ENCODE results near the gene MOB3C. TPM values are rescaled to one million over a fixed set of nuclear protein-coding genes. Genes with fewer than 3 reads are reported as not detected.

The MOB3C gene
- total RNA-seq, 6 experiments from 2014 or later: 2.6 to 6.3 (median 5.7) TPM

DNA sequence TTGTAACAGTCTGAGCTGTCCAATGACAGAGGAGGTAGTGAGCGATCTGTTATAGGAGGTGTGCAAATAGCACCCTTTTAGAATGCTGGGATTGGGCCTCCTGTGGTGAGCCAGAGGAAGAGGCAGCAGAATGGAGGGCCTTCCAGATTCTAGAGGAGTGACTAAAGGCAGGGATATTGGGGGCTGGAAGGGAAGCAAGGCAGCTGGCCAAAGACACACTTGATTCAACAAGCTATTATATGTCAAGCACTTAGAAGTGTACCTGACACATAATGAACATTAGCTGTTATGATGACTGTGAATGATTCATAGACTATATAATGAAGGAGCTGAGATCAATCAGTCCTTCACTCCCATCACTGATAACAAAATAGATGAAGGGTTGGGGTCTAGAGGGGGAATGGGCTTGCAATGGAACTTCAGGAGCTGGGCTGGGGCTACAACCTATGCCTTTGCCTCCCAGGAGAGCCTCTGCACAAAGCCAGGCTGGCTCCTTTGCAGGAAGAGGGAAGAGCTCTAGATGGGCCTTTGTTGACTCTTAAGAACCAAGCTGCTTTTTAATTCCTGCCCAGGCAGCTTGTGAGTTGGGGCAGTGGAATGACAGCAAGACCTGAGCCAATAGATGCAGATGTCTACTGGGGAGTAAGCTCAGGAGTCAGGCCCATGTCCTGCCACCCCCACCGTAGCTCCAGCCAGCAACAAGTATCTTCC lies 10.2 kb downstream of the MOB3C start:
- no peak for DNase-seq
- WGBS (ENCODE audit: insufficient coverage, low coverage, low lambda C conversion rate, missing lambda C conversion rate): 94% methylated on average over 1 of the region's 2 CpGs
- intact Hi-C loops (cut with DNase I): no loop called here
- ATAC-seq: no peak
- Histone ChIP-seq H3K4me3 (no peak overlapping the region), H3K27ac (no peak overlapping the region), H3K4me1 (peaks cover 0 to 14% (median 2%) of the 10 kb centered on the region in 4 donors), H3K27me3 (no peaks in the 10 kb centered on the region), H3K9me3 (no peaks in the 10 kb centered on the region), H3K36me3 (peaks cover 0 to 16% (median 4%) of the 10 kb centered on the region in 4 donors)
- TF ChIP-seq POLR2A (IDR thresholded peaks at IDR 0.05): no peak
- TF ChIP-seq, protein P1, sequence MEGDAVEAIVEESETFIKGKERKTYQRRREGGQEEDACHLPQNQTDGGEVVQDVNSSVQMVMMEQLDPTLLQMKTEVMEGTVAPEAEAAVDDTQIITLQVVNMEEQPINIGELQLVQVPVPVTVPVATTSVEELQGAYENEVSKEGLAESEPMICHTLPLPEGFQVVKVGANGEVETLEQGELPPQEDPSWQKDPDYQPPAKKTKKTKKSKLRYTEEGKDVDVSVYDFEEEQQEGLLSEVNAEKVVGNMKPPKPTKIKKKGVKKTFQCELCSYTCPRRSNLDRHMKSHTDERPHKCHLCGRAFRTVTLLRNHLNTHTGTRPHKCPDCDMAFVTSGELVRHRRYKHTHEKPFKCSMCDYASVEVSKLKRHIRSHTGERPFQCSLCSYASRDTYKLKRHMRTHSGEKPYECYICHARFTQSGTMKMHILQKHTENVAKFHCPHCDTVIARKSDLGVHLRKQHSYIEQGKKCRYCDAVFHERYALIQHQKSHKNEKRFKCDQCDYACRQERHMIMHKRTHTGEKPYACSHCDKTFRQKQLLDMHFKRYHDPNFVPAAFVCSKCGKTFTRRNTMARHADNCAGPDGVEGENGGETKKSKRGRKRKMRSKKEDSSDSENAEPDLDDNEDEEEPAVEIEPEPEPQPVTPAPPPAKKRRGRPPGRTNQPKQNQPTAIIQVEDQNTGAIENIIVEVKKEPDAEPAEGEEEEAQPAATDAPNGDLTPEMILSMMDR (IDR thresholded peaks at IDR 0.05): no peak

DNA sequence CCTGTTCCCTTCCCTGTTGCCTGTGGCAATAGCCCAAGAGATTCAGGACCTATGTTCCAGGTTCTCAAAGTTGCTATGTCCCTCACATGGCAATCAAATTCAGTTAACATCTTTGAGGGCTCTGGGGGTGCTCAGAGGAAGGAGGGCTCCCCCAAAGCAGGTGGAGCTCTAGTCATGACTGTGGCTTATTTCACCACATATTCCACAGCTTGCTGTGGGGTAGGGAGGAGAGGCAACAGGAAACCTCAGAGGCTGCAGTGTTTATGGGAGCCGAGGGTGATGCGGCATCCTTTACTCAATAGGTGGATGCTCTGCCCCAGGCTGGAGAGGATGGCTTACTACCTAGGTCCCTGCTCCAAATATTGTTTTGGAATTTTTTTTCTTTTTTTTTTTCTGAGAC lies 11.4 kb downstream of the MOB3C start:
- intact Hi-C loops (cut with DNase I): no loop called here
- DNase-seq (no peak), ATAC-seq (no peak)
- TF ChIP-seq, protein P1 (IDR thresholded peaks at IDR 0.05): no peak
- TF ChIP-seq POLR2A (IDR thresholded peaks at IDR 0.05): no peak
- Histone ChIP-seq H3K27me3 (no peaks in the 10 kb centered on the region), H3K27ac (no peak overlapping the region), H3K9me3 (no peaks in the 10 kb centered on the region), H3K36me3 (peaks cover 0 to 9% (median 4%) of the 10 kb centered on the region in 4 donors), H3K4me3 (no peak overlapping the region), H3K4me1 (peaks cover 0 to 14% (median 2%) of the 10 kb centered on the region in 4 donors)
- WGBS (ENCODE audit: insufficient coverage, low coverage, low lambda C conversion rate, missing lambda C conversion rate): 50% methylated on average over 2 of the region's 2 CpGs

DNA sequence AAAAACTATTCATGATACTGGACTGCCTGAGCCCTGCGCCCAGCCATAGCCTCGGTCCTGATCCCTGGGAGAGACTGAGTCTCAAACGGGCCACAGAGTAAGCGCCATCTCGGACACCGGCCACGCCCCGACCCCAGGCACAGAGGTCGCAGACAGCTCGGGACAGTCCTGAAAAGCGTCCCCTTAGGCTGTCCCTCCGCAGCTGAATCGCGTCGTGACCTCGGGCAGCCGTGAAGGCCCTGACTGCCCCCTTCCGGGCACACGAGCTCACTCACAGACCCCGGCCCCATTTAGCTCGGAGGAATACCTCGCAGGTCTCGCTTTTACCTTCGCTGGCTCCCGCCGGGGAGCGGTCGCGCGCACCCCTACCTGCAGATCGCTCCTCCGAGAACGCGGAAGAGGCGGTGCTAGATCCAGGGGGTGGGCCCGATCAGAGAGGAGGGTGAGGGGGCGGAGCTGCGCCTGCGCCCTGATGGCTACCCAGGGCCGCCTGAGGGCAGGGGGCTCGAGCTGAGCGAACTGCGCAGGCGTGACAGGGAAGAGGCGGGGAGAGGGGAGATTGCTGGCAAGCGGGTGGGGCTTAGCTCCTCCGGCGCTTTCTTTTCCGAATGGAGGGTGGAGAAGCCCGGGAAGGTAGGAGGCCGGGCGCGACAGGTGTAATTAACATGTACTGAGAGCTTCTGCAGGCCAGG lies 12.6 kb downstream of the MOB3C start, which contains the start of gene MKNK1:
TSS of gene MKNK1 (minus strand) at position 411 of the 692 bp plus-strand sequence. CDS start 20,941 bp downstream, outside the sequence.
- intact Hi-C loops (cut with DNase I): no loop called here
- peaks cover 0 to under 1% (median 0%) of the 10 kb centered on the region in 4 donors for H3K36me3 ChIP-seq
- peak within 1 kb of the TSS; percentile 54 to 71 (median 70) for H3K27ac ChIP-seq
- H3K9me3 ChIP-seq: no peaks in the 10 kb centered on the region
- TF ChIP-seq, protein P1 (IDR thresholded peaks at IDR 0.05): no peak
- TF ChIP-seq POLR2A (IDR thresholded peaks at IDR 0.05): peak; percentile 93
- 0% methylated on average over 6 of the region's 53 CpGs for WGBS (ENCODE audit: insufficient coverage, low coverage, low lambda C conversion rate, missing lambda C conversion rate)
- DNase-seq: peak; percentile 99
- peak within 1 kb of the TSS; percentile 81 to 92 (median 83) for H3K4me3 ChIP-seq
- H3K27me3 ChIP-seq: no peaks in the 10 kb centered on the region
- peak; percentile 98 to 99 (median 99) for ATAC-seq
- peaks cover 0 to 14% (median 2%) of the 10 kb centered on the region in 4 donors for H3K4me1 ChIP-seq

DNA sequence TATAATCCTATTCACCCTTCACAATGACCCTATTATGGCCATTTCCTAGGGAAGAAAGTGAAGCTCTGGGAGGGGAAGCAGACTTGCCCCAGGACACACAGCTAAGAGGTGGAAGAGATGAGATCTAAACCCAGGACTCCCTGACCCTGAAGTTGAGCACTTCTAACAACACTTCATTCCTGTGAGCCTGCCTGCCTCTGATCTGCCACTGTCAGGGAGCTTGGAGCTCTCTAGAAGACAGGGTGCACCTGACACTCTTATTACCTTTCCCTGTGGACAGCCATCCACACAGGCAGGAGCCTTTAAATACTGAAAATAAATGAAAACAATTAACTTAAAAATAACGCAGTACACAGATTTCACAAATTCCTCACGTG lies 13.1 kb downstream of the MOB3C start:
- Histone ChIP-seq H3K4me1 (peaks cover 0 to 14% (median 2%) of the 10 kb centered on the region in 4 donors), H3K36me3 (no peaks in the 10 kb centered on the region), H3K27me3 (no peaks in the 10 kb centered on the region), H3K9me3 (no peaks in the 10 kb centered on the region), H3K4me3 (peak overlapping the region; percentile 81 to 92 (median 83)), H3K27ac (peak overlapping the region; percentile 54 to 71 (median 70))
- WGBS (ENCODE audit: insufficient coverage, low coverage, low lambda C conversion rate, missing lambda C conversion rate): 0% methylated on average over 2 of the region's 2 CpGs
- DNase-seq (no peak), ATAC-seq (peak in 3 of 4 donors; percentile 1 to 2 (median 2))
- no peak for TF ChIP-seq POLR2A (IDR thresholded peaks at IDR 0.05)
- TF ChIP-seq, protein P1 (IDR thresholded peaks at IDR 0.05): no peak
- intact Hi-C loops (cut with DNase I): no loop called here
